ENCODE measurements around the gene RNF126.

GRCh38 chr19:638906-639252 is 24.1 kb downstream of the RNF126 start:
- TF ChIP-seq CTCF (conservative IDR thresholded peaks at IDR 0.05; ENCODE audit: low read depth, low read length): no peak
- no peak for TF ChIP-seq USF2 (IDR thresholded peaks at IDR 0.05; ENCODE audit: low read depth, low read length)
- no peak for TF ChIP-seq POLR2A (IDR thresholded peaks at IDR 0.05; ENCODE audit: low read depth, low read length)
- no peak for TF ChIP-seq CEBPB (IDR thresholded peaks at IDR 0.05; ENCODE audit: low read depth, low read length)
- no peak for TF ChIP-seq MAZ (IDR thresholded peaks at IDR 0.05; ENCODE audit: borderline replicate concordance, low read depth, low read length)
- no peak for TF ChIP-seq RCOR1 (IDR thresholded peaks at IDR 0.05; ENCODE audit: insufficient replicate concordance, low read length)
- TF ChIP-seq RAD21 (IDR thresholded peaks at IDR 0.05; ENCODE audit: low read length): no peak
- TF ChIP-seq BHLHE40 (IDR thresholded peaks at IDR 0.05; ENCODE audit: low read depth, low read length): no peak
- TF ChIP-seq NFE2L2 (IDR thresholded peaks at IDR 0.05; ENCODE audit: low read depth, low read length): no peak
- no peak for TF ChIP-seq FOS (IDR thresholded peaks at IDR 0.05; ENCODE audit: low read depth, low read length)
- TF ChIP-seq, protein P1, sequence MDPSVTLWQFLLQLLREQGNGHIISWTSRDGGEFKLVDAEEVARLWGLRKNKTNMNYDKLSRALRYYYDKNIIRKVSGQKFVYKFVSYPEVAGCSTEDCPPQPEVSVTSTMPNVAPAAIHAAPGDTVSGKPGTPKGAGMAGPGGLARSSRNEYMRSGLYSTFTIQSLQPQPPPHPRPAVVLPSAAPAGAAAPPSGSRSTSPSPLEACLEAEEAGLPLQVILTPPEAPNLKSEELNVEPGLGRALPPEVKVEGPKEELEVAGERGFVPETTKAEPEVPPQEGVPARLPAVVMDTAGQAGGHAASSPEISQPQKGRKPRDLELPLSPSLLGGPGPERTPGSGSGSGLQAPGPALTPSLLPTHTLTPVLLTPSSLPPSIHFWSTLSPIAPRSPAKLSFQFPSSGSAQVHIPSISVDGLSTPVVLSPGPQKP (IDR thresholded peaks at IDR 0.05; ENCODE audit: borderline replicate concordance, low read depth, low read length): no peak
- no peak for TF ChIP-seq MXI1 (IDR thresholded peaks at IDR 0.05; ENCODE audit: borderline replicate concordance, low read depth, low read length)
- TF ChIP-seq RFX5 (IDR thresholded peaks at IDR 0.05; ENCODE audit: low read depth, low read length): no peak
